ENCODE data around the gene BAZ1A. TPM values are rescaled to one million over a fixed set of nuclear protein-coding genes. Genes with fewer than 3 reads are reported as not detected.
A peak's percentile ranks its signal among the peaks of the same experiment; 100 is the strongest.

BAZ1A gene
- total RNA-seq, 4 donors from 2014 or later = 11.6 to 18.5 (median 14.7) TPM

- ATAC-seq = no peak
- Histone ChIP-seq H3K9me3 (no peaks in the 10 kb centered on the region), H3K36me3 (peaks cover 0 to 7% of the 10 kb centered on the region in 2 donors), H3K27ac (no peak overlapping the region), H3K4me1 (no peaks in the 10 kb centered on the region), H3K27me3 (no peaks in the 10 kb centered on the region), H3K4me3 (no peak overlapping the region)
- in situ Hi-C loops (cut with MboI; ENCODE audit: low sequenced_read_pairs in 4 of 4) = no loop called here
- TF ChIP-seq POLR2A (IDR thresholded peaks at IDR 0.05) (no peak), CTCF (IDR thresholded peaks at IDR 0.05 in 4 of 5, conservative IDR thresholded peaks at IDR 0.05 in 1 of 5) (no peak)
- no peak for DNase-seq
- intact Hi-C loops (cut with DNase I; ENCODE audit: low total_unique reads) = no loop called here
Measured at GRCh38 chr14:34851395-34851794, 23.8 kb downstream of the BAZ1A start.

DNA sequence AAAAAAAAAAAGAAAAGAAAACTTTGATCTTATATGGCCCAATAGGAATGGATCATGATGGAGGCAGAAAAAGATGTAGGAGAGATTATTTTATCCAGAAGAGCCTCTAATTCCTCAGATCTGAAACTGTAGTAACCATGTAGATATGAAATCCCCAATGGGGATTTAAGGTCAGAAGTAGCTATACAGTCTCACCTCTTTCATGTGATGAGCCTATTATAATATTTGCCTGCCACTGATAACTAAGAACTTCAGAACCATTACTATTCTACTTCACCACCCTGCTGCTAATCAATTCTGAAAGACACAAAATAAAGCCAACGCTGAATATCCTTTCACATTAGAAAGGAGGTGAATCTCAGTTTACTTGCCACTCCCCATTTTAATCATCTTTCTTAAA, 29.3 kb downstream of the BAZ1A start:
- Histone ChIP-seq H3K27ac (no peak overlapping the region), H3K27me3 (no peaks in the 10 kb centered on the region), H3K36me3 (no peaks in the 10 kb centered on the region), H3K4me1 (peaks cover 4 to 8% of the 10 kb centered on the region in 2 donors), H3K4me3 (no peak overlapping the region), H3K9me3 (no peaks in the 10 kb centered on the region)
- no peak for TF ChIP-seq CTCF (IDR thresholded peaks at IDR 0.05 in 4 of 5, conservative IDR thresholded peaks at IDR 0.05 in 1 of 5)
- TF ChIP-seq POLR2A (IDR thresholded peaks at IDR 0.05) = no peak
- ATAC-seq (no peak), DNase-seq (no peak)
- in situ Hi-C loops (cut with MboI; ENCODE audit: low sequenced_read_pairs in 4 of 4) (no loop called here), intact Hi-C loops (cut with DNase I; ENCODE audit: low total_unique reads) (no loop called here)

DNA sequence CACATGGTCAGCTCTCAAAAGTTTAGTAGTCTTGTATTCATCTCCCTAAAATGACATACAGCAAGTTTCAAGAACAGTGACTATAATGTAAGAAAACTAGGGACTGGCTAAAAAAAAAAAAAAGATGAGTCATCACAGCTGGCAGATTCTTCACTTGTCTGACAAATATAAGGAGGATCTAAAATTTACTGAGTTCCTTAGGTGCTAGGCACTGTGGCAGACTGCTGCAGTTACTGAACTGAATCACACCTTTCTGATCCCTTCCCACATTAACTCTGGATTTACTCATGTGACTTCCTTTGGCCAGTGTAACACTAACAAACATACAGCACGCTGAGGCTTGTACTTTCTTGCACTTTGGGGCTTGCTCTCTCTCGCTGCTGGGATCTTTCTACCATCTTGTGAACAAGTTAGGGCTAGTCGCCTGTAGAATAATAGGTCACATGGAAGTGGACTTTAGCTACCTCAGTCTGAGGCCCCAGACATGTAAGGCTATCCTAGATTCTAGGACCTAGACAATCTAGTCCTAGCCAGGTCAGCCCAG, 32.1 kb downstream of the BAZ1A start:
- no peak for TF ChIP-seq POLR2A (IDR thresholded peaks at IDR 0.05)
- TF ChIP-seq CTCF (IDR thresholded peaks at IDR 0.05 in 4 of 5, conservative IDR thresholded peaks at IDR 0.05 in 1 of 5) = no peak
- Histone ChIP-seq H3K27ac (peak overlapping the region in 1 of 4 donors; percentile 45), H3K9me3 (no peaks in the 10 kb centered on the region), H3K4me1 (peaks cover 4 to 8% of the 10 kb centered on the region in 2 donors), H3K27me3 (no peaks in the 10 kb centered on the region), H3K4me3 (no peak overlapping the region), H3K36me3 (no peaks in the 10 kb centered on the region)
- in situ Hi-C loops (cut with MboI; ENCODE audit: low sequenced_read_pairs in 4 of 4) = no loop called here
- intact Hi-C loops (cut with DNase I; ENCODE audit: low total_unique reads) = no loop called here
- DNase-seq = no peak
- ATAC-seq = peak; percentile 36 to 47

DNA sequence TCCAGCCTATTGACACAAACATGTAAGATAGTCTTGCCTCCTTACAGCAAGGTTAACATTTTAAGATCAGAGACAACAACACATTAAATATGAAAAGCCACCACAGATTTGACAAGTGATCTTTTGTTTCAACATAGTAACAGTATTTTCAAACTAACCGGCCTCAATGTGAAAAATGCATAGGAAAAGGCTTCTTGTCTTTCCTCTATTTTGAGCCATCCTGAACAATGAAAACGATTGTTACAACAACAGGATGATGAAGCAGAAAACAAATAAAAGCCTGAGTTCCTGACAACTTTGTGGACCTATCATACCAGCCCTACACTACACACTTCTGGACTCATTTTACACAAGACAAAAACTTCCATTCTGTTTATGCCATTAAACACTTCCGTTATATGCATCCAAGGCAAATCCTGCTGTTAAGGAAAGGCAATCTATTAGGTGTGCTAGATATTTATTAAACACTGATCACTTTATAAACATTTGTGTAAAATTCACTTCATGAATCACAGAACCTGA, 37.3 kb downstream of the BAZ1A start:
- no peaks in the 10 kb centered on the region for H3K36me3 ChIP-seq
- ATAC-seq (no peak), DNase-seq (no peak)
- no peak for TF ChIP-seq CTCF (IDR thresholded peaks at IDR 0.05 in 4 of 5, conservative IDR thresholded peaks at IDR 0.05 in 1 of 5)
- no peak for TF ChIP-seq POLR2A (IDR thresholded peaks at IDR 0.05)
- no peaks in the 10 kb centered on the region for H3K27me3 ChIP-seq
- in situ Hi-C loops (cut with MboI; ENCODE audit: low sequenced_read_pairs in 4 of 4) = no loop called here
- no peaks in the 10 kb centered on the region for H3K9me3 ChIP-seq
- peaks cover 4% of the 10 kb centered on the region in 2 donors for H3K4me1 ChIP-seq
- intact Hi-C loops (cut with DNase I; ENCODE audit: low total_unique reads) = no loop called here
- H3K4me3 ChIP-seq = no peak overlapping the region
- H3K27ac ChIP-seq = no peak overlapping the region

GRCh38 chr14:34835312-34835711, 39.8 kb downstream of the BAZ1A start:
- Histone ChIP-seq H3K27me3 (no peaks in the 10 kb centered on the region), H3K4me1 (peaks cover 3 to 4% of the 10 kb centered on the region in 2 donors), H3K27ac (no peak overlapping the region), H3K9me3 (no peaks in the 10 kb centered on the region), H3K36me3 (no peaks in the 10 kb centered on the region), H3K4me3 (no peak overlapping the region)
- TF ChIP-seq POLR2A (IDR thresholded peaks at IDR 0.05) (no peak), CTCF (IDR thresholded peaks at IDR 0.05 in 4 of 5, conservative IDR thresholded peaks at IDR 0.05 in 1 of 5) (no peak)
- in situ Hi-C loops (cut with MboI; ENCODE audit: low sequenced_read_pairs in 4 of 4) (no loop called here), intact Hi-C loops (cut with DNase I; ENCODE audit: low total_unique reads) (no loop called here)
- DNase-seq (no peak), ATAC-seq (peak in 1 of 2 donors; percentile 21)
